CD14-positive monocyte (primary cell): ENCODE data around the gene CAMK1D. TPM values are rescaled to one million over a fixed set of nuclear protein-coding genes. Genes with fewer than 3 reads are reported as not detected.
A peak's percentile ranks its signal among the peaks of the same experiment; 100 is the strongest.

Experiments used
- DNase-seq, 3 donors: peaks; one replicate each; pipeline ENCODE4 v3.0.0-alpha.2; 2011 to 2022
- H2AFZ ChIP-seq: 2 replicates; pipeline ENCODE4 v1.6.0; 2012; ENCODE audit warnings: mild to moderate bottlenecking, low read depth, low read length, inconsistent platforms; ENCODE audit not compliant: insufficient read depth, poor library complexity, severe bottlenecking
- H3K27ac ChIP-seq, 2 donors: 1 replicate in 1 of 2; 2 replicates in 1 of 2; pipeline ENCODE4 v1.5.1; 2012 to 2013; ENCODE audit warnings: low read length in 2 of 2, control low read depth in 1 of 2, inconsistent platforms in 1 of 2, low read depth in 1 of 2, mild to moderate bottlenecking in 1 of 2
- H3K27me3 ChIP-seq, 2 donors: one replicate each; pipeline versions ENCODE4 v1.6.0 to v1.6.1; 2011 to 2013; ENCODE audit warnings: low read length in 2 of 2; ENCODE audit not compliant: control insufficient read depth in 2 of 2, insufficient read depth in 2 of 2
- H3K36me3 ChIP-seq, 2 donors: replicated peaks in 1 of 2; 1 replicate in 1 of 2; 2 replicates in 1 of 2; pipeline versions ENCODE4 v1.5.1 to v1.6.1; 2012 to 2013; ENCODE audit warnings: low read length in 2 of 2, control low read depth in 1 of 2, inconsistent platforms in 1 of 2, mild to moderate bottlenecking in 1 of 2; ENCODE audit not compliant: insufficient read depth in 2 of 2, control insufficient read depth in 1 of 2
- H3K4me1 ChIP-seq, 2 donors: 1 replicate in 1 of 2; 2 replicates in 1 of 2; pipeline versions ENCODE4 v1.5.1 to v1.6.1; 2012 to 2013; ENCODE audit warnings: low read length in 2 of 2, control low read depth in 1 of 2, inconsistent platforms in 1 of 2, mild to moderate bottlenecking in 1 of 2, moderate library complexity in 1 of 2; ENCODE audit not compliant: insufficient read depth in 2 of 2, control insufficient read depth in 1 of 2
- H3K4me2 ChIP-seq: replicated peaks from 2 replicates; pipeline ENCODE3; 2012; ENCODE audit warnings: low read length, moderate library complexity, mild to moderate bottlenecking; ENCODE audit not compliant: poor library complexity, severe bottlenecking; ENCODE audit errors: extremely low read depth
- H3K4me3 ChIP-seq, 3 experiments: fragments of 200-600 bp in 1 of 3; sonication (generic) in 1 of 3; replicated peaks in 1 of 3; 1 replicate in 2 of 3; 2 replicates in 1 of 3; pipeline ENCODE4 v1.5.1; 2011 to 2013; ENCODE audit warnings: low read length in 3 of 3, mild to moderate bottlenecking in 3 of 3, control low read depth in 2 of 3, low read depth in 2 of 3, inconsistent platforms in 1 of 3, moderate library complexity in 1 of 3
- H3K79me2 ChIP-seq: 2 replicates; pipeline ENCODE4 v1.6.0; 2012; ENCODE audit warnings: mild to moderate bottlenecking, control low read depth, inconsistent platforms, low read length, moderate library complexity; ENCODE audit not compliant: insufficient read depth
- H3K9ac ChIP-seq: 2 replicates; pipeline ENCODE4 v1.6.0; 2017; ENCODE audit warnings: low read length, mild to moderate bottlenecking; ENCODE audit not compliant: insufficient read depth, poor library complexity, severe bottlenecking
- H3K9me3 ChIP-seq, 2 donors: replicated peaks in 1 of 2; 1 replicate in 1 of 2; 2 replicates in 1 of 2; pipeline versions ENCODE4 v1.5.1 to v1.6.1; 2012 to 2013; ENCODE audit warnings: low read length in 2 of 2, control low read depth in 1 of 2; ENCODE audit not compliant: control insufficient read depth in 1 of 2, insufficient read depth in 1 of 2
- H4K20me1 ChIP-seq: 2 replicates; pipeline ENCODE4 v1.6.0; 2012; ENCODE audit warnings: mild to moderate bottlenecking, low read length, control low read depth, moderate library complexity; ENCODE audit not compliant: insufficient read depth
- H3K27ac Mint-ChIP-seq, 7 donors: one replicate each; pipeline ENCODE4 v1.8.0; 2020; ENCODE audit warnings: mild to moderate bottlenecking in 7 of 7, mixed read lengths in 7 of 7, moderate library complexity in 6 of 7, inconsistent platforms in 2 of 7
- H3K27me3 Mint-ChIP-seq, 3 donors: one replicate each; pipeline ENCODE4 v1.8.0; 2021 to 2022; ENCODE audit warnings: low read depth in 3 of 3, mild to moderate bottlenecking in 3 of 3, mixed read lengths in 3 of 3, moderate library complexity in 3 of 3, inconsistent platforms in 1 of 3
- H3K36me3 Mint-ChIP-seq, 2 donors: one replicate each; pipeline ENCODE4 v1.8.0; 2020; ENCODE audit warnings: mixed read lengths in 2 of 2, inconsistent platforms in 1 of 2, mild to moderate bottlenecking in 1 of 2
- H3K4me1 Mint-ChIP-seq: one replicate; pipeline ENCODE4 v1.8.0; 2020; ENCODE audit warnings: mild to moderate bottlenecking, mixed read lengths
- H3K4me3 Mint-ChIP-seq, 2 donors: one replicate each; pipeline ENCODE4 v1.8.0; 2020; ENCODE audit warnings: mild to moderate bottlenecking in 2 of 2, mixed read lengths in 2 of 2, moderate library complexity in 1 of 2
- H3K9me3 Mint-ChIP-seq, 7 donors: one replicate each; pipeline ENCODE4 v1.8.0; 2020 to 2022; ENCODE audit warnings: mixed read lengths in 7 of 7, mild to moderate bottlenecking in 6 of 7, moderate library complexity in 6 of 7, inconsistent platforms in 2 of 7
- WGBS: methylation state at CpG from one replicate; pipeline ENCODE4 v1.1.5; 2013; ENCODE audit warnings: missing lambda C conversion rate; ENCODE audit not compliant: insufficient coverage; 5-methylcytosine and 5-hydroxymethylcytosine counted together
- intact Hi-C, 2 donors: fragments of 100-400 bp; cut with micrococcal nuclease; formaldehyde crosslinking; loops; one replicate each; pipeline versions ENCODE4 v1.15.0 to v1.15.1; 2023
- polyA plus RNA-seq, 3 donors: library from polyadenylated mRNA; depleted of rRNA in 1 of 3; unstranded in 2 of 3; stranded (reverse) in 1 of 3; fragments of 300-500 nt in 2 of 3; fragments of >200 nt in 1 of 3; fragmentation: Illumina TruSeq in 2 of 3; gene quantifications; 1 replicate in 2 of 3; 2 replicates in 1 of 3; pipeline ENCODE4 v1.2.3, GENCODE V29; 2012 to 2021
- TF ChIP-seq, protein P1 (sequence below): fragments of 200-600 bp; IDR thresholded peaks from one replicate; pipeline ENCODE4 v1.8.0; 2022; ENCODE audit warnings: antibody characterized with exemption, mild to moderate bottlenecking

CAMK1D gene
- polyA plus RNA-seq, 3 donors = 6.7 to 11.8 (median 7.1) TPM

- Mint-ChIP-seq H3K9me3 (peaks cover 0 to 13% (median 4%) of the 10 kb centered on the region in 7 donors), H3K36me3 (no peaks in the 10 kb centered on the region), H3K27ac (no peak overlapping the region), H3K4me1 (peaks cover 5% of the 10 kb centered on the region), H3K27me3 (peaks cover 12 to 19% (median 17%) of the 10 kb centered on the region in 3 donors), H3K4me3 (no peak overlapping the region)
- Histone ChIP-seq H3K4me2 (no peak overlapping the region), H3K4me1 (no peaks in the 10 kb centered on the region), H3K4me3 (no peak overlapping the region), H3K79me2 (no peaks in the 10 kb centered on the region), H4K20me1 (no peaks in the 10 kb centered on the region), H2AFZ (no peak overlapping the region), H3K9me3 (no peaks in the 10 kb centered on the region), H3K9ac (no peak overlapping the region), H3K27me3 (peaks cover 0 to 13% of the 10 kb centered on the region in 2 donors), H3K36me3 (no peaks in the 10 kb centered on the region), H3K27ac (no peak overlapping the region)
- WGBS = 73% methylated on average over 4 of the region's 11 CpGs
- intact Hi-C loops = no loop called here
- DNase-seq = no peak
- TF ChIP-seq, protein P1, sequence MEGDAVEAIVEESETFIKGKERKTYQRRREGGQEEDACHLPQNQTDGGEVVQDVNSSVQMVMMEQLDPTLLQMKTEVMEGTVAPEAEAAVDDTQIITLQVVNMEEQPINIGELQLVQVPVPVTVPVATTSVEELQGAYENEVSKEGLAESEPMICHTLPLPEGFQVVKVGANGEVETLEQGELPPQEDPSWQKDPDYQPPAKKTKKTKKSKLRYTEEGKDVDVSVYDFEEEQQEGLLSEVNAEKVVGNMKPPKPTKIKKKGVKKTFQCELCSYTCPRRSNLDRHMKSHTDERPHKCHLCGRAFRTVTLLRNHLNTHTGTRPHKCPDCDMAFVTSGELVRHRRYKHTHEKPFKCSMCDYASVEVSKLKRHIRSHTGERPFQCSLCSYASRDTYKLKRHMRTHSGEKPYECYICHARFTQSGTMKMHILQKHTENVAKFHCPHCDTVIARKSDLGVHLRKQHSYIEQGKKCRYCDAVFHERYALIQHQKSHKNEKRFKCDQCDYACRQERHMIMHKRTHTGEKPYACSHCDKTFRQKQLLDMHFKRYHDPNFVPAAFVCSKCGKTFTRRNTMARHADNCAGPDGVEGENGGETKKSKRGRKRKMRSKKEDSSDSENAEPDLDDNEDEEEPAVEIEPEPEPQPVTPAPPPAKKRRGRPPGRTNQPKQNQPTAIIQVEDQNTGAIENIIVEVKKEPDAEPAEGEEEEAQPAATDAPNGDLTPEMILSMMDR = no peak
Observed at GRCh38 chr10:12848439-12849173, 499.3 kb downstream of the CAMK1D start.

DNA sequence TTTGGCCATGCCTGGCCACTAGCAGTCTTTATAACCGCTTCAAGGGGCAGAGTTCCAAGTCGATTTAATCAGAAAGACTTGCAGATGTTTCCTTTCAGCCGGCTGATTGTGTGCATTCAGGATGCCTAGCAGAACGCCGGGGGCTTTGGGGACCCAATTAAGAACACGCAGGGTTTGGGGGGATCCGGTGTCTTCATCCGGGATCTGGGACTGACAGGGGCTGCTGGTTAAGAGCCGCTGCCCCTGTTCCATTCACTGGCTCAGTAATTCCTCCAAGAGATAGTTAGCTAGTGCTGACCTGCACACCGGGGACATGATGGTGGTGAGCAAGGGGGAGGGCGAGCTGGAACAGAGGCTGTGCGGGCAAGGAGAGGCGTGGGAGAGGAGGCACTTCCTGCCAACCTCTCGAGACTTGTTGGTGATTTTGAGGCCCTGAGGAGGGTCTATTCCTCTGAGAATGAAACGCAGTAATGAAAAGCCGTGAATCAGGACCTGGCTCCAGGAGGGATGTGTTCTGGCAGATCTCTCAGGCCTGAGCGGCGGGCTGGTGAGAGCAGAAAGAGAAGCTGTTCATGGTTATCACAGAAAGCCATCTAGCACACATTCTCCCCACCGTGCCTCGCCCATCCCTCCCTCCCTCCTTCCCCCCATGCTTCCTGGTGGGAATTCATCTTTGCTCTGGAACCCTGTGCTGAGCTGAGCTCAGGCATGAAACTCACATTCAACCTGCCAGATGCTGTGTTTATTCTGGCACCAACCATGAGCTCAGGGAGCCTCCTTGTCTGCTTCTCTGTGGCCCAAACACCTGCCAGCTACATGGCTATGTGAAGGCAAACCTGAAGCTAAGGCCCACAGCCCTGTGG lies 500.2 kb downstream of the CAMK1D start:
- WGBS = 12% methylated on average over 20 of the region's 20 CpGs
- TF ChIP-seq, protein P1 = no peak
- Mint-ChIP-seq H3K9me3 (peaks cover 0 to 13% (median 4%) of the 10 kb centered on the region in 7 donors), H3K4me3 (no peak overlapping the region), H3K36me3 (no peaks in the 10 kb centered on the region), H3K4me1 (peaks cover 5% of the 10 kb centered on the region), H3K27ac (peak overlapping the region in 1 of 7 donors; percentile 66), H3K27me3 (peaks cover 12 to 20% (median 17%) of the 10 kb centered on the region in 3 donors)
- H3K79me2 ChIP-seq = no peaks in the 10 kb centered on the region
- H4K20me1 ChIP-seq = no peaks in the 10 kb centered on the region
- H3K4me2 ChIP-seq = no peak overlapping the region
- H2AFZ ChIP-seq = no peak overlapping the region
- H3K9ac ChIP-seq = no peak overlapping the region
- no peaks in the 10 kb centered on the region for H3K9me3 ChIP-seq
- H3K27ac ChIP-seq = no peak overlapping the region
- H3K4me3 ChIP-seq = no peak overlapping the region
- no peaks in the 10 kb centered on the region for H3K36me3 ChIP-seq
- intact Hi-C loops = no loop called here
- no peak for DNase-seq
- H3K27me3 ChIP-seq = peaks cover 0 to 13% of the 10 kb centered on the region in 2 donors
- H3K4me1 ChIP-seq = no peaks in the 10 kb centered on the region
